Measurements from ENCODE around the gene LTBP1.

DNA sequence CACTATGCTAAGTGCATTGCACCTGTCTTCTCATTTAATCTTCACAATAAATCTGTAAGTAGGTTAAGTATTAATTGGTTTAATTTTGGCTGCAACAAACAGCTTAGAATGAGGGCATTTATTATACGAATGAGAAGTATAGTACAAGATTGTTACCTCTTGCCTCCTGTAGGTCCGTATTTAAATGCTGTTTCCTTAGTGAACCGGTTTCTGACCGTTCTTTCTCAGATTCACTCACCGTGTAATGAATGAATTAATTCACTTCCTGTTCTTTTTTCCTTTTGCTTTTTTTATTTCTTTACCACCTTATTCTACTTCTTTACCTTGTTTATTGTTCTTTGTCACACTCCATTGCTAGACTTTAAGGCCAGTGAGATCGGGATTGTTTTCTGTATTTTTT lies 375.9 kb downstream of the LTBP1 start:
- no peak for TF ChIP-seq CTCF (conservative IDR thresholded peaks at IDR 0.05; ENCODE audit: low read depth, low read length)
- TF ChIP-seq EZH2 (IDR thresholded peaks at IDR 0.05; ENCODE audit: borderline replicate concordance, low read depth, low read length, poor library complexity, severe bottlenecking): no peak
